Measurements from ENCODE around the gene EEF1AKMT4.

- TF ChIP-seq CTCF (IDR thresholded peaks at IDR 0.05) (no peak), EP300 (IDR thresholded peaks at IDR 0.05) (no peak)
These were observed 27.9 kb downstream of the EEF1AKMT4 start for GRCh38 chr3:184277366-184277765.
